VCaP (cell line): Measurements from ENCODE around the gene DENND1A.
A peak's percentile ranks its signal among the peaks of the same experiment; 100 is the strongest.

Experiments
- H3K27ac ChIP-seq: fragments of 450-650 bp; 2 replicates; pipeline ENCODE4 v1.5.1; 2017
- CTCF ChIP-seq: fragments of 450-650 bp; conservative IDR thresholded peaks from 2 replicates; pipeline ENCODE4 v1.5.1; 2017; ENCODE audit warnings: mild to moderate bottlenecking, moderate library complexity

Gene DENND1A

GRCh38 chr9:123376218-123377071 lies 553.5 kb downstream of the DENND1A start:
- H3K27ac ChIP-seq = no peak overlapping the region
- TF ChIP-seq CTCF = no peak

- no peak overlapping the region for H3K27ac ChIP-seq
- no peak for TF ChIP-seq CTCF
Observed at GRCh38 chr9:123375469-123376132, 554.3 kb downstream of the DENND1A start.

GRCh38 chr9:123373946-123374345 lies 556.0 kb downstream of the DENND1A start:
- no peak for TF ChIP-seq CTCF
- peak overlapping the region; percentile 26; the same call in 1 of the 2 replicates for H3K27ac ChIP-seq

- peak; percentile 22 for TF ChIP-seq CTCF
- H3K27ac ChIP-seq = peak overlapping the region; percentile 26; the same call in 1 of the 2 replicates
Observed at GRCh38 chr9:123373447-123373923, 556.4 kb downstream of the DENND1A start.

- TF ChIP-seq CTCF = no peak
- peak overlapping the region; percentile 26; the same call in 1 of the 2 replicates for H3K27ac ChIP-seq
Observed at GRCh38 chr9:123372766-123373446, 557.0 kb downstream of the DENND1A start.

GRCh38 chr9:123371805-123372590 lies 557.9 kb downstream of the DENND1A start:
- H3K27ac ChIP-seq = no peak overlapping the region
- no peak for TF ChIP-seq CTCF
